HepG2 (cell line): Measurements from ENCODE around the gene RASAL1. TPM values are rescaled to one million over a fixed set of nuclear protein-coding genes. Genes with fewer than 3 reads are reported as not detected.
A peak's percentile ranks its signal among the peaks of the same experiment; 100 is the strongest.

Experiments used
- ARID2 ChIP-seq: sonication (generic); formaldehyde crosslinking; IDR thresholded peaks from 2 replicates; pipeline ENCODE4 v1.8.1; 2022; ENCODE audit warnings: mild to moderate bottlenecking, missing genetic modification reagents, borderline replicate concordance
- ARID3A ChIP-seq: IDR thresholded peaks from 2 replicates; pipeline ENCODE4 v1.6.1; 2012; ENCODE audit warnings: low read depth, low read length, improper control_type of control experiment
- CHD4 ChIP-seq: fragments of 200-600 bp; sonication (generic); IDR thresholded peaks from 2 replicates; pipeline ENCODE4 v1.7.0; 2017; ENCODE audit warnings: mild to moderate bottlenecking, low read length, borderline replicate concordance
- ELF3 ChIP-seq: IDR thresholded peaks from 2 replicates; pipeline ENCODE4 v1.6.1; 2016; ENCODE audit warnings: missing genetic modification reagents, missing compliant biosample characterization
- LBX2 ChIP-seq: sonication (generic); formaldehyde crosslinking; IDR thresholded peaks from 2 replicates; pipeline ENCODE4 v1.5.0; 2020; ENCODE audit warnings: missing genetic modification reagents, mild to moderate bottlenecking, borderline replicate concordance
- RERE ChIP-seq: IDR thresholded peaks from 2 replicates; pipeline ENCODE4 v1.6.1; 2016; ENCODE audit warnings: low read depth, missing genetic modification reagents, missing compliant biosample characterization
- SALL1 ChIP-seq: sonication (generic); formaldehyde crosslinking; IDR thresholded peaks from 2 replicates; pipeline ENCODE4 v1.8.0; 2022; ENCODE audit warnings: mild to moderate bottlenecking, missing genetic modification reagents
- ZBTB37 ChIP-seq: sonication (generic); formaldehyde crosslinking; IDR thresholded peaks from 2 replicates; pipeline ENCODE4 v1.4.0; 2020; ENCODE audit warnings: mild to moderate bottlenecking, missing genetic modification reagents
- ZNF142 ChIP-seq: sonication (generic); formaldehyde crosslinking; IDR thresholded peaks from 2 replicates; pipeline ENCODE4 v1.4.0; 2020; ENCODE audit warnings: missing genetic modification reagents
- ZNF552 ChIP-seq: sonication (generic); formaldehyde crosslinking; IDR thresholded peaks from 2 replicates; pipeline ENCODE4 v1.9.0; 2022; ENCODE audit warnings: missing genetic modification reagents, mild to moderate bottlenecking, borderline replicate concordance
- ZNF615 ChIP-seq: sonication (generic); formaldehyde crosslinking; IDR thresholded peaks from 2 replicates; pipeline ENCODE4 v1.5.0; 2020; ENCODE audit warnings: mild to moderate bottlenecking, missing genetic modification reagents, borderline replicate concordance
- ZNF672 ChIP-seq: sonication (generic); formaldehyde crosslinking; IDR thresholded peaks from 2 replicates; pipeline ENCODE4 v1.8.1; 2022; ENCODE audit warnings: missing genetic modification reagents
- polyA plus RNA-seq, 8 experiments: library from polyadenylated mRNA; depleted of rRNA in 3 of 8; stranded (reverse) in 7 of 8; unstranded in 1 of 8; fragments of >200 nt; fragmentation: Illumina TruSeq in 4 of 8; extraction: Trizol in 4 of 8; gene quantifications; 2 replicates each; pipeline versions ENCODE4 v1.2.1 to v1.2.3, GENCODE V29; 2011 to 2016; ENCODE audit warnings: low read depth in 4 of 8, missing spikeins in 1 of 8, mixed read lengths in 1 of 8; ENCODE audit not compliant: insufficient read depth in 1 of 8
- total RNA-seq, 5 experiments: library from RNA; depleted of rRNA; stranded (reverse); fragments of >200 nt; fragmentation: Illumina TruSeq; extraction: Trizol; gene quantifications; 2 replicates each; pipeline ENCODE4 v1.2.3, GENCODE V29; 2016; ENCODE audit warnings: low read depth in 1 of 5

Gene RASAL1
- total and polyA plus RNA-seq, 2 of the 13 experiments (the other 11 are each of a cell fraction or from before 2014, with no cell fraction given) = not detected

- TF ChIP-seq ZNF552 (CRISPR knock-in tag) = no peak
- TF ChIP-seq ELF3 = no peak
- TF ChIP-seq LBX2 (CRISPR knock-in tag) = no peak
- no peak for TF ChIP-seq ZBTB37
- peak; percentile 41; the same call in 1 of the 2 replicates for TF ChIP-seq SALL1 (CRISPR knock-in tag)
- TF ChIP-seq CHD4 = no peak
- no peak for TF ChIP-seq ZNF672 (CRISPR knock-in tag)
- no peak for TF ChIP-seq ZNF615 (CRISPR knock-in tag)
- TF ChIP-seq RERE = no peak
- TF ChIP-seq ARID3A = no peak
- TF ChIP-seq ARID2 (CRISPR knock-in tag) = no peak
- TF ChIP-seq ZNF142 (CRISPR knock-in tag) = no peak; the same call in 1 of the 2 replicates
Measured at GRCh38 chr12:113152835-113153814, 17.6 kb upstream of the RASAL1 start (continued).
